NB4 (cell line): ENCODE data around the gene SRPRA.

ENCODE experiments used
- DNase-seq: peaks from one replicate; pipeline ENCODE4 v3.0.0; 2010; ENCODE audit warnings: low read depth
- H3K4me3 ChIP-seq: one replicate; pipeline ENCODE4 v1.5.1; 2011; ENCODE audit warnings: mild to moderate bottlenecking, low read depth, low read length, moderate library complexity
- MYC ChIP-seq: IDR thresholded peaks from 2 replicates; pipeline ENCODE4 v1.6.1; 2011; ENCODE audit warnings: low read depth, low read length
- POLR2A ChIP-seq: IDR thresholded peaks from 2 replicates; pipeline ENCODE4 v1.6.1; 2011; ENCODE audit warnings: mild to moderate bottlenecking; ENCODE audit not compliant: insufficient read length; ENCODE audit errors: extremely low read depth
- TF ChIP-seq, protein P1 (sequence below): IDR thresholded peaks from one replicate; pipeline ENCODE4 v1.5.1; 2012; ENCODE audit warnings: low read depth, low read length
- TF ChIP-seq, protein P2 (sequence below): IDR thresholded peaks from 2 replicates; pipeline ENCODE4 v1.6.1; 2011; ENCODE audit warnings: low read depth, low read length

SRPRA gene

DNA sequence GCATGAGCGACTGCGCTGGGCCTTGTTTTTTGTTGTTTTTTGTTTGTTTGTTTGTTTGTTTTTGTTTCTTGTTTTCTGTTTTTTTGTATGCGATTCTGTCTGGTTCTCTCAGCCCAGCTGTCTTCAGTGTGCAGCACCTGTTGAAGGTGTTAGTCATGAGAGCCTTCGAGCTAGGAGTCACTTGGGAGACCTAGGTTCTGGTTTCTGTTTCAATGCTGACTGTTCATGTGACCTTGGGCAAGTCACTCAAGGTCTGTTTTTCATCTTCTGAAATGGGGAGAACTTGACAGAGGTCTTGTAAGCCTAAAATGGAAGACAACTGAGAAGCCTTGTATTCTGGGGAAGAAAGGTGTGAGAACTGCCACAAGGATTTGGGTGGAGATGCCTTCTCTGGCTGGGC lies 37.0 kb upstream of the SRPRA start:
- no peak for TF ChIP-seq MYC
- TF ChIP-seq, protein P1, sequence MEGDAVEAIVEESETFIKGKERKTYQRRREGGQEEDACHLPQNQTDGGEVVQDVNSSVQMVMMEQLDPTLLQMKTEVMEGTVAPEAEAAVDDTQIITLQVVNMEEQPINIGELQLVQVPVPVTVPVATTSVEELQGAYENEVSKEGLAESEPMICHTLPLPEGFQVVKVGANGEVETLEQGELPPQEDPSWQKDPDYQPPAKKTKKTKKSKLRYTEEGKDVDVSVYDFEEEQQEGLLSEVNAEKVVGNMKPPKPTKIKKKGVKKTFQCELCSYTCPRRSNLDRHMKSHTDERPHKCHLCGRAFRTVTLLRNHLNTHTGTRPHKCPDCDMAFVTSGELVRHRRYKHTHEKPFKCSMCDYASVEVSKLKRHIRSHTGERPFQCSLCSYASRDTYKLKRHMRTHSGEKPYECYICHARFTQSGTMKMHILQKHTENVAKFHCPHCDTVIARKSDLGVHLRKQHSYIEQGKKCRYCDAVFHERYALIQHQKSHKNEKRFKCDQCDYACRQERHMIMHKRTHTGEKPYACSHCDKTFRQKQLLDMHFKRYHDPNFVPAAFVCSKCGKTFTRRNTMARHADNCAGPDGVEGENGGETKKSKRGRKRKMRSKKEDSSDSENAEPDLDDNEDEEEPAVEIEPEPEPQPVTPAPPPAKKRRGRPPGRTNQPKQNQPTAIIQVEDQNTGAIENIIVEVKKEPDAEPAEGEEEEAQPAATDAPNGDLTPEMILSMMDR, result no peak
- TF ChIP-seq, protein P2, sequence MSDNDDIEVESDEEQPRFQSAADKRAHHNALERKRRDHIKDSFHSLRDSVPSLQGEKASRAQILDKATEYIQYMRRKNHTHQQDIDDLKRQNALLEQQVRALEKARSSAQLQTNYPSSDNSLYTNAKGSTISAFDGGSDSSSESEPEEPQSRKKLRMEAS, result no peak
- H3K4me3 ChIP-seq, result no peak overlapping the region
- no peak for DNase-seq

DNA sequence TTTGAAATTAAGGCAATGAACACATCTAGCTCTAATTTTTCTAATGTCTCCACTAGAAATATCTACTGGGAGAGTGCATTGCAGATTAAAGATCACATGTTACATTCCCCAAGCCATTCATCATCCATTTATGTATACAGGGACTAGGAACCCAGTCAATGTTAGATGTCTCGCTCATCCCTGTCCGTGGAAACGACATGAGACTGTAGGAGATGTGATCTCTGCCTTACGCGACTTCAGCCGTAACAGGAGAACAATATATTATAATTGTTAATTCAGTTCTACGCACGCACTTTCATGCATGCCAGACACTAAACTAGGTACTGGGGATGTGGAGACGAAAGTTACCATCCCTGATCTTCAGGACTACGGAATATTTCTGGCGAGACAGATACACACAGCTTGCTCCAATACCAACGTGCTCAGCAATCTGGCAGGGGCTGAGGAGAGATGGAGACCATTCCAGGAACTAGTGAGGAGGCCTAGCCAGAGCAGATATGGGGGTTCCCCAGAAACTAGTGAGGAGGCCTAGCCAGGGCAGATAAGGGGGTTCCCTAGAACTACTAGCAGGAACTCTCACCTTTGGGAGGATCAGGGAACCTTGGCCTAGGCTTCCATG lies 35.9 kb upstream of the SRPRA start:
- no peak for TF ChIP-seq POLR2A
- TF ChIP-seq MYC, result peak; percentile 31; the same call in 1 of the 2 replicates
- DNase-seq, result no peak
- H3K4me3 ChIP-seq, result peak overlapping the region; percentile 95

DNA sequence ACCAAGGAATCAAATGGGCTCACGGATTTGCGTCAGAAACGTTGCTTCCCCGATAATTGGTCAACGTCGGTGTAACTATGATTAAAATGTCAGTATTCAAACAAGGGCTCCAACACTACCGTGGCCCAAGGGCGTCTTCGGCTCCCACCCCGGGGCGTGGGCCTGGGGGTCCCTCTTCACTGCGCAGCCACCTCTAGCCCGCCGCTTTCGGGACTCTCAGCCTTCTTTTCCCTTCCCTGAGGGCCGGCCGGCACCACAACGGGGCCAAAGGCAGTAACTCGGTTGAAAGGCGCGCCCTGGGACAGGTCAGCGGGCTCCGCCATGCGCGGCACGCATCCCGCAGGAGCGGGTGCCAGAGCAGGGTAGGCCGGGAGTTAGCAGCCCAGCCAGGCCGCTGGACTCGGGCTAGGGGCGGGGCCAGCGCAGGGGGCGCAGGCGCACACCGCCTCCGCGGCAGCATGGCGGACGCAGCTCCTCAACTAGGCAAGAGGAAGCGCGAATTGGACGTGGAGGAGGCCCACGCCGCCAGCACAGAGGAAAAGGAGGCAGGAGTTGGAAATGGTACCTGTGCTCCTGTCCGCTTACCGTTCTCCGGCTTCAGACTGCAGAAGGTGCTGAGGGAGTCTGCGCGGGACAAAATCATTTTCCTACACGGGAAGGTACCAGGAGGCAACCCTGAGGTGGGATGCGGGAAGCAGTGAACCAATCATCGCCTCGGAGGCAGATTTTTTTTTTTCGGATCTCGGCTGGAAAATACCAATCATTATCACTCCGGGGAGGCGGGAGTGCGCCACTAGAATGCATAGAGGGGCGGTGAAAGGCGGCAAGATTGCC lies 35.1 kb upstream of the SRPRA start, which contains the start of gene DCPS:
TSS of gene DCPS (plus strand) at position 438 of the 834 bp plus-strand sequence. CDS start at position 459, 21 bp downstream.
- peak within 1 kb of the TSS; percentile 95 for H3K4me3 ChIP-seq
- DNase-seq, result peak; percentile 95
- peak; percentile 88 for TF ChIP-seq MYC
- TF ChIP-seq POLR2A, result peak; percentile 99
- TF ChIP-seq, protein P1, result no peak
- TF ChIP-seq, protein P2, result peak; percentile 87

DNA sequence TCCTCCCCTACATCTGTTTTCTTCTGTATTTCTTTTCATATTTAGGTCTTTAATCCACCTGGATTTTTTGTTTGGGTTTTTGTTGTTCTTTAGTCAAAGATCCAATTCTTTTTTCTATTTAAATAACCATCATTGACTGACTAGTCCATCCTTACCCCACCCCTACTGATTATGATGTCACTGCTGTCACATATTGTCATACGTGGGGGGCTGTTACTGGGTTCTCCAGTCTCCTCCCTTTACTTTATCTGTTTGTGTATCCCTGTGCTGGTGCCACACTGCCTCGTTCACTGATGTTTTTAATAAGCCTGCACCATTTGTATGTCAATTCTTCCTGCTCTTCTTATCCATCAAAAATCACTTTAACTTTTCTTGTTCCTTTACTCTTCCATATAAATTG lies 28.3 kb upstream of the SRPRA start:
- no peak for DNase-seq
- H3K4me3 ChIP-seq, result no peak overlapping the region
- TF ChIP-seq, protein P2, result no peak
- TF ChIP-seq, protein P1, result no peak
- TF ChIP-seq POLR2A (no peak), MYC (no peak)

- DNase-seq, result no peak
- no peak overlapping the region for H3K4me3 ChIP-seq
- TF ChIP-seq POLR2A (no peak), MYC (no peak)
- TF ChIP-seq, protein P1, result no peak
- TF ChIP-seq, protein P2, result no peak
Measured at GRCh38 chr11:126293726-126294125, 25.0 kb upstream of the SRPRA start.

GRCh38 chr11:126290887-126291286 lies 22.2 kb upstream of the SRPRA start:
- TF ChIP-seq, protein P1, result no peak
- TF ChIP-seq MYC (no peak), POLR2A (no peak)
- TF ChIP-seq, protein P2, result no peak

More at GRCh38 chr11:126290887-126291286, 22.2 kb upstream of the SRPRA start:
- H3K4me3 ChIP-seq, result no peak overlapping the region
- DNase-seq, result no peak
